NCI-H82 (cell line): ENCODE results near the gene EHD2.
"Not testable (repeated sequence)": the region's sequence is repeated elsewhere in the genome, so short reads cannot be mapped to it uniquely, and the experiment has no call there.

Source experiments
- DNase-seq: peaks from one replicate; lab custom pipeline; 2025; lab: John Stamatoyannopoulos, UW

Gene EHD2, protein sequence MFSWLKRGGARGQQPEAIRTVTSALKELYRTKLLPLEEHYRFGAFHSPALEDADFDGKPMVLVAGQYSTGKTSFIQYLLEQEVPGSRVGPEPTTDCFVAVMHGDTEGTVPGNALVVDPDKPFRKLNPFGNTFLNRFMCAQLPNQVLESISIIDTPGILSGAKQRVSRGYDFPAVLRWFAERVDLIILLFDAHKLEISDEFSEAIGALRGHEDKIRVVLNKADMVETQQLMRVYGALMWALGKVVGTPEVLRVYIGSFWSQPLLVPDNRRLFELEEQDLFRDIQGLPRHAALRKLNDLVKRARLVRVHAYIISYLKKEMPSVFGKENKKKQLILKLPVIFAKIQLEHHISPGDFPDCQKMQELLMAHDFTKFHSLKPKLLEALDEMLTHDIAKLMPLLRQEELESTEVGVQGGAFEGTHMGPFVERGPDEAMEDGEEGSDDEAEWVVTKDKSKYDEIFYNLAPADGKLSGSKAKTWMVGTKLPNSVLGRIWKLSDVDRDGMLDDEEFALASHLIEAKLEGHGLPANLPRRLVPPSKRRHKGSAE

DNA sequence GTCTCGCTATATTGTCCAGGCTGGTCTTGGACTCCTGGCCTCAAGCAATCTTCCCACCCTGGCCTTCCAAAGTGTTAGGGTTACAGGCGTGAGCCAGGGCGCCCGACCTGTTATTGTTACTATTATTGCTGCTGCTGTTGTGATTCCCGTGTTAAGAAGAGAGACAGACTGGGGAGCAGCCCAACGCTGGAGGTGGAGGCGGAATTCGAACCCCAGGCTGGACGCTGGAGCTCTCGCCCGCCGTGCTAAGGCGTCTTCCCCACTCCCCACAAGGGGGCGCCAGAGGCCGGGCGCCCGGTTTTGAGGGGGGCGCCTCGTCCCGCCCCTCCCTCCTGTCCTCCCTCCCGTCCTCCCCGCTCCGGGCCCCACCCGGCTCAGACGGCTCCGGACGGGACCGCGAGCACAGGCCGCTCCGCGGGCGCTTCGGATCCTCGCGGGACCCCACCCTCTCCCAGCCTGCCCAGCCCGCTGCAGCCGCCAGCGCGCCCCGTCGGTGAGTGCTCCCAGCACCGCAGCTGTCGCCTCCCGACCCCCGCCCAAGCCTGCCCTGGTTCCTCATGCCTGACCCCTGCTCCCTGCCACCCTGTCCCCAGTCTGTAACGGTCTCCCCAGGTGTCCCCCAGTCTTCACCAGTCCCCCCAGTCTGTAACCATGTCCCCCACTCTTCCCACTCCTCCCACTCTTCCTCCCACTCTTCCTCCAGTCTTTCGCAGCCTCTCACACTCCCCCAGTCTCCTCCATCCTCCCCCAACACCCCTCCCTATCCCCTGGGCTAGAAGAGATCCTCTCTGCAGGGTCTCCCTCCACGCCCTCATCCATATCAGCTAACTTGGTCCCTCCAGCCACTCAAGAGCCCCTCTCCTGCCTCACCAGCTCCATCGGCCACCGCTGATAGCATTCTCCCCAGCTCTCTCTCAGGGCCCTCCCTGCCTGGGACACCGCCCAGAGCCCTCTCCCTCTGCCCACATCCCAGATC, at the start of gene EHD2:
Gene EHD2 (plus strand): TSS at position 377 of the 976 bp plus-strand sequence. CDS start 3,191 bp downstream, outside the sequence.
- peak; percentile 45 for DNase-seq

DNA sequence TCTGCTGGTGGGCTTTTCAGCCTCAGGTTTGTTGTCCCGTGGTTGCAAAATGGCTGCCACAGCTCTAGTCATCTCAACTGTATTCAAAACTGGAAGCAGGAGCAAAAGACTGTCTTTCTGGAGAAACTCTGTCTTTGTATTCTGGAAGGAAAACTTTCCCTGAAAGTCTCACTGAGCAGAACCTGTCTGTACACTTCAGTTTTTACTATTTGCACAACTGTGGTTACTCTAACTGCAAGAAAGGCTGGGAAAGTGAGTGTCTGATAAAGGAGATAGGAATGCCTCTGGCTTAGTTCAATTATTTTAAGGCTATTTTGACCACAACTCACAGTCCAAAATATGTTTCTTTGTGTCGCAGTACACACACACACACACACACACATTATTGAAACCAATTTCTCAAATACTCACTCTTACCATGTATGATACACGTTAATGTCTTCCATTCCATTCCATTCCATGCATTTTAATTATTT, 49.7 kb upstream of the EHD2 start:
- DNase-seq, result no peak

DNA sequence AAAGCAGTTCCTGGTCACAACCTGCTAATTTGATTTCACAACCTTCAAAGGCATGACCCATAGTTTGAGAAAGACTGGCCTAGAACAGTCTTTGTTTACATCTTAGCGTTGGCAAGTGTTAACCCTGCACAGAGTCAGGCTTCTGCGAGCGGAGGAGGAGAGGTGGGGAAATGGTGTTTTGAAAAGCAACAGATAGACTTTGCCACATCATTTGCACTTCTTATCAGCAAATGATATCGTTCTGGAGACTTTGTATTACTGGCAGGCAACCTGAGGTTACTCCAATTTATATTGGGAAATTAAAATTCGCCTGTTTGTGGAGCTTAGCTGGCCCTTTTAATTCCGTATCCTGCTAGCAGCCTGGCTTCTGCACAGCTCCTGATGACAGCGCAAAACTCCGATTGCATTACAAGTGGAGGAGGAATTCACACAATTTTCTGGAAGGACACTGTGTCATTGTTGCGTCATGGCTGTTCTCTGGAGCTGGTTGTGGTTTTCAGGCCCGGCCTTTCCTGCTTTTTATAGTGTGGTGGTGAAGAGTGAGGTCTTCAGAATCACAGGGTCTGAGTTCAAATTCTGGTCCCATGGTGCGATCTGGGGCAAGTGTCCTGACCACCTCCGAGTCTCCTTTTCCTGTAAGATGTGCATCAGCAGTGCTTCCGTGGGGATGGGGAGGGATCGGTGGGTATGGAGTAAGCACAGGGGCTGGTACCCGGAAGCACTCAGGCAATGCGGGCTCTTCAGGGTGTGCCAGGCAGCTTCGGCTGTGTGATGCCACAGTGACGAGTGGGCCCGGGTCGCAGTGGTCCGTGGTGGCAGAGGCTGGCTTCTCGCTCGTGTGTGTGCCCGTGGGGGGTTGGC, 49.1 kb upstream of the EHD2 start:
- DNase-seq, result no peak

DNA sequence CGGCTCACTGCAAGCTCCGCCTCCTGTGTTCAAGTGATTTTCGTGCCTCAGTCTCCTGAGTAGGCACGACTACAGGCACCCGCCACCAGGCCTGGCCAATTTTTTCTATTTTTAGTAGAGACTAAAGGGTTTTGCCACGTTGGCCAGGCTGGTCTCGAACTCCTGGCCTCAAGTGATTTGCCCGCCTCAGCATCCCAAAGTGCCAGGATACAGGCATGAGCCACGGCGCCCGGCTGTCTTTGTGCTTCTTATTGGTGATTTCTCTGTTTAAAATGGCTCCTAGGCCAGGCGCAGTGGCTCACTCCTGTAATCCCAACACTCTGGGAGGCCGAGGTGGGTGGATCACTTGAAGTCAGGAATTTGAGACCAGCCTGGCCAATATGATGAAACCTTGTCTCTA, 44.7 kb upstream of the EHD2 start:
- DNase-seq, result not testable (repeated sequence)

DNA sequence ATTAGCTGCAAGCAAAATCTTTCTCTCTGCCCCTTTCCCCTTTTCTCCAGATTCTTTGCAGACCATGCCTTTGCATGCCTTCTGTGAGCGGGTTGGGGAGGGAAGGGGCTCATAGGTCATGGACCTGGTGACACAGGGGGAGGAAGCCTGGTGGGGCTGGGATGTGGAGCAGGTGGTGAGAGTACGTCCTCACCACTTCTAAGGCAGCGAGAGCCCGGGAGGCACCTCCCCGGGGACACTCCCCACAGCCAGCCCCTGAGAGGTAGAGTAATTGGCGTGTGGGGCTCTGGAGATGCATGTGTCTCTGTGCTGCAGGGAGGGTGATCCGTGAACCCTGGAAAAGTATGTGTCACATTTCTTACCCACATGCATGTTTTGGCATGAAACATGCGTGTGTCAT, 42.5 kb upstream of the EHD2 start:
- no peak for DNase-seq

DNA sequence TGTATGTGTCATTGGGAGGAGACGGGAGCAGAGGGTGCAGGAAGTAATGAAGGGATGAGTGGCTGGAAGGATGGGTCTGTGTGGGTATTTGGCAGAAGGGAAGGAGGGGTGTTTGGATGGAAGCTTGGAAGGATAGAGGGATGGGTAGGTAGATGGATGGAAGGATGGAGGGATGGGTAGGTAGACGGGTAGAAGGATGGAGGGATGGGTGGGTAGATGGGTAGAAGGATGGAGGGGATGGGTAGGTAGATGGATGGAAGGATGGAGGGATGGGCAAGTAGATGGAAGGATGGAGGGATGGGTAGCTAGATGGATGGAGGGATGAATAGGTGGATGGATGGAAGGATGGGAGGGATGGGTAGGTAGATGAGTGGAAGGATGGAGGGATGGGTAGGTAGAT, 41.7 kb upstream of the EHD2 start:
- no peak for DNase-seq

DNA sequence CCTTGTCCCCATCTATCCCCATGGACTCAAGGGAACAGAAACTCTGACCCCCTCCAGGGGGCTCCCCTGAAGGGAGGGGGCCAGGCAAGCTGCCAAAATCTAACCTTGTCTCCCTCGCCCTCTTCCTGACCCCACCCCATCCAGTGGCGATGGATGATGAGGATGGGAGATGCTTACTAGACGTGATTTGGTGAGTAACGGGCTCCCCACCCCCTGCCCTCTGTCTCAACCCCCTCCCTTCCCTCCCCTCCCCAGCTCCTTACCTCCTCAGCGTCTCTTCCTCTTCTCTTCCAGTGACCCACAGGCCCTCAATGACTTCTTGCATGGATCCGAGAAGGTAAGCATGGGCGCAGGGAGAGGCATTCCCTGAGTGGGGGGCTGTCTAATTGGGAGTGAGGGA, 39.8 kb upstream of the EHD2 start:
- no peak for DNase-seq

DNA sequence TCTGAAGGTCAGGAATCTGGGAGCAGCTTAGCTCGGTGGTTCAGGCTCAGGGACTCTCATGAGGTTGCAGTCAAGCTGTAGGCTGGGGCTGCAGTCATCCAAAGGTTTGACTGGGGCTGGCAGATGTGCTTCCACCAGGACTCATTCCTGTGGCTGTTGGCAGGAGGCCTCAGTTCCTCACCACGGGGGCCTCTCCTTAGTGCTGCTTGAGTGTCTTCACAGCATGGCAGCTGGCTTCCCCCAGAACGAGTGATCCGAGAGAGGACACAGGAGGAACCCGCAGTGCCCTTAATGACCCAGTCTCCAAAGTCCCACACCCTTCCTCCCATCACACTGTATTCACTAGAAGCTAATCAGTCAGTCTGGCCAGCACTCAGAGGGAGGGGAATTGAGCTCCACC, 38.7 kb upstream of the EHD2 start:
- no peak for DNase-seq

DNA sequence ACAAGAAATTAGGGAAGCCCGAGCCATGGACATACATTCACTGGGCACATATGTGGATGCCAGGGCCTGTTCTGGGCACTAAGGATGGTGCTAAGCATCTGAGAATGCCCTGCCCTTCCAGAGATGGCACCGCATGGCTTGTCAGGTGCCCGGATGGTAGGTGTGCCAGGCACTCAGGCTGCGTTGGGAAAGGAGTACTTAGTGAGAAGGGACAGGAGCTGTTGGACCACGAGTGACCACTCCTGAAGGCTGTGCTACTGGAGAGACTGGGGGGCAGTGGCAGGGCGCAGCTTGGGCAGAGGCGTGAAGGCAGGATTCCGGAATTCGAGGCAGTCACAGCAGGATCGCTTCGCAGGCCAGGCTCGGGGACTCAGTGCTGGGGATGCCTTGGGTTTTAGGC, 38.0 kb upstream of the EHD2 start:
- no peak for DNase-seq

DNA sequence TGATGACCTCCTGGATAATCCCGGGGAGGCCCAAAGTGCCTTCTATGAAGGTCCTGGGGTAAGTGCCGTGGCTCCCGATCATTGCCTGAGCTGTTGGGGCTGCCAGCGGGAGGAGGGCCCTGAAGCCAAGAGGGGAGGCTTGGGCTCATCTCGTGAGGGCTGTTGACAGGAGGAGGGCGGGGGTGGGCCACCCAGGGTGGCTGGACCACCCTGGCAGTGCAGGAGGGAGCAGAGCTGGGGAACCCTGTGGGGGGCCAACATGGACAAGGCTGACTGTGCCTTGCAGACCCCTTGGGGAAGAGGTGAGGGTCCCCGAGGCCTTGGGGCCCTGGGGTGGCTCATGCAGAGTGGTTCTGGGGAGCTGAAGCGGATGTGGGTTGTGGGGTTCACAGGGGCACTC, 37.4 kb upstream of the EHD2 start:
- DNase-seq, result no peak

DNA sequence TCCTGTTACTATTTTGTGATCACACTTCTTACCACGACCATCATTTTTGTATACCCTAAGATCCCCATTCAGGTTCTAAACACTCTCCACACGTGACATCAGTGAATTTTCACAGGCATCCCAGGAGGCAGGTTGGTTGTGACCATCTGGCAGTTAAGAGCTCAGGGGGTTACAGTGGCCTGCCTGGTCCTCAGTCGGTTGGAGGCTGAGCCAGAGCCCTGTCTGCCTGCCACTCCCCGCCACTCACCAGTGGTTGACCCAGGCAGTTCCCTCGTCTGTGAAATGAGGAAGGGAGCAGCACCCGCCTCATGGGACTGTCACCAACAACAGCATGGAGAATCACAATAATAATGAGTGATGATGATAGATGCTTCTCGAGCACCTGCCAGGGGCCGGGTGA, 36.4 kb upstream of the EHD2 start:
- DNase-seq, result peak; percentile 31

DNA sequence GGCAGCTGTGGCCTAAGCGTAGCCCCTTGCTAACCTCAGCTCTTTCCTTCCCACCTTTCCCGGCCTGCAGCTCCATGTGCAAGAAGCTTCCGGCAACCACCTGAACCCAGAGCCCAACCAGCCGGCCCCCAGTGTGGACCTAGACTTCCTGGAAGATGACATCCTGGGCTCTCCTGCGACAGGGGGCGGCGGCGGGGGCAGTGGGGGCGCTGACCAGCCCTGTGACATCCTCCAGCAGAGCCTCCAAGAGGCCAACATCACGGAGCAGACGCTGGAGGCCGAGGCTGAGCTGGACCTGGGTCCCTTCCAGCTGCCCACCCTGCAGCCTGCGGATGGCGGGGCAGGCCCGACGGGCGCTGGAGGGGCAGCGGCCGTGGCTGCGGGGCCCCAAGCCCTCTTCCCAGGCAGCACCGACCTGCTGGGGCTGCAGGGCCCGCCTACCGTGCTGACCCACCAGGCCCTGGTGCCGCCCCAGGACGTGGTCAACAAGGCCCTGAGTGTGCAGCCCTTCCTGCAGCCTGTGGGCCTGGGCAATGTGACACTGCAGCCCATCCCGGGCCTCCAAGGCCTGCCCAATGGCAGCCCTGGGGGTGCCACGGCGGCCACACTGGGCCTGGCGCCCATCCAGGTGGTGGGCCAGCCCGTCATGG, 33.8 kb upstream of the EHD2 start:
- DNase-seq, result no peak

DNA sequence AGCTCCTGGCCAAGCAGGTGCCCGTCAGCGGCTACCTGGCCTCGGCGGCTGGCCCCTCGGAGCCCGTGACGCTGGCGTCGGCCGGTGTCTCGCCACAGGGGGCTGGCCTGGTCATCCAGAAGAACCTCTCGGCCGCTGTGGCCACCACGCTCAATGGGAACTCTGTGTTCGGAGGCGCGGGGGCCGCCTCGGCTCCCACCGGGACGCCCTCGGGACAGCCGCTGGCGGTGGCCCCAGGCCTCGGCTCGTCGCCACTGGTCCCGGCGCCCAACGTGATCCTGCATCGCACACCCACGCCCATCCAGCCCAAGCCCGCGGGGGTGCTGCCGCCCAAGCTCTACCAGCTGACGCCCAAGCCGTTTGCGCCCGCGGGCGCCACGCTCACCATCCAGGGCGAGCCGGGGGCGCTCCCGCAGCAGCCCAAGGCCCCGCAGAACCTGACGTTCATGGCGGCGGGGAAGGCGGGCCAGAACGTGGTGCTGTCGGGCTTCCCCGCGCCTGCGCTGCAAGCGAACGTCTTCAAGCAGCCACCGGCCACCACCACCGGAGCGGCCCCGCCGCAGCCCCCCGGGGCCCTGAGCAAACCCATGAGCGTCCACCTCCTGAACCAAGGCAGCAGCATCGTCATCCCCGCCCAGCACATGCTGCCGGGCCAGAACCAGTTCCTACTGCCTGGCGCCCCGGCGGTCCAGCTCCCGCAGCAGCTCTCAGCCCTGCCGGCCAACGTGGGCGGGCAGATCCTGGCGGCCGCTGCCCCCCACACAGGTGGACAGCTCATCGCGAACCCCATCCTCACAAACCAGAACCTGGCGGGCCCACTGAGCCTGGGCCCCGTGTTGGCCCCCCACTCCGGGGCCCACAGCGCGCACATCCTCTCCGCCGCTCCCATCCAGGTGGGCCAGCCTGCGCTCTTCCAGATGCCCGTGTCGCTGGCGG, 33.0 kb upstream of the EHD2 start:
- DNase-seq, result no peak

DNA sequence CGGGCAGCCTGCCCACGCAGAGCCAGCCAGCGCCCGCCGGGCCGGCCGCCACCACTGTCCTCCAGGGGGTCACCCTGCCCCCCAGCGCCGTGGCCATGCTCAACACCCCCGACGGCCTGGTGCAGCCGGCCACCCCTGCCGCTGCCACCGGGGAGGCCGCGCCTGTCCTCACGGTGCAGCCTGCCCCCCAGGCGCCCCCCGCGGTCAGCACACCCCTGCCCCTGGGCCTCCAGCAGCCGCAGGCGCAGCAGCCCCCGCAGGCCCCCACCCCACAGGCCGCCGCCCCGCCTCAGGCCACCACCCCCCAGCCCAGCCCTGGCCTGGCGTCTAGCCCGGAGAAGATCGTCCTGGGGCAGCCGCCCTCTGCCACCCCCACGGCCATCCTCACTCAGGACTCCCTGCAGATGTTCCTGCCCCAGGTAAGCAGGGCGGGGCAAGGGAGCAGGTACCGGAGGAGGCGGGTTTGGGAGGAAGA, 32.3 kb upstream of the EHD2 start:
- no peak for DNase-seq

DNA sequence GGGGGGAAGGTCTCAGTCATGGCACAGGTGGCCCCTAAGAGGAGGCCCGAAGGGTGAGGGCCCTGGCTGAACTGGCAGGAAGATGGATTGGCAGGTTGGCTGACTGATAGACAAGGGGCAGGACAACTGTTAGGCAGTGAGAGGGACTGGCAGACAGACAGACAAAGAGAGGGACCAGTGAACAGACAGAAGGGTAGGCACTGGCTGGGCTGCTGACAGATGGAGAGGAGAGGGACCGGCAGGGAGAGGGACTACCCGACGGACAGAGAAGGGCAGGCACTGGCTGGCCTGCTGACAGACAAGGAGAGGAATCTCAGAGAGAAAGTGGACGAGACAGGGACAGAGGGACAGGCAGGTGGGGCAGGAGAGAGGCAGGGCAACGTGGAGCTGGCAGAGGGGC, 31.8 kb upstream of the EHD2 start:
- no peak for DNase-seq

DNA sequence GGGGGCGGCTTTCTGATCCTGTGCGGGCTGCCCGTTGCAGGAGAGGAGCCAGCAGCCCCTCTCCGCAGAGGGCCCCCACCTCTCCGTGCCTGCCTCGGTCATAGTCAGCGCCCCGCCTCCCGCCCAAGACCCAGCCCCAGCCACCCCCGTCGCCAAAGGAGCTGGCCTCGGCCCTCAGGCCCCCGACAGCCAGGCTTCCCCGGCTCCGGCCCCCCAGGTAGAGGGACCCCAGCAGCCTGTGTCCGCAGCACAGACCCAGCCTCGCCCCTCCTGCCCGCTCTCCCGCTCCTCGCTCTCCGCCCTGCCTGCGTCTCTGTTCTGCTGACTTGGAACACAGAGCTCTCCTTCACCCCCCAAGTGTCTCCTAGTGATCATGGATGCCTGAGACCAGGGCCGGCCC, 31.3 kb upstream of the EHD2 start:
- no peak for DNase-seq

DNA sequence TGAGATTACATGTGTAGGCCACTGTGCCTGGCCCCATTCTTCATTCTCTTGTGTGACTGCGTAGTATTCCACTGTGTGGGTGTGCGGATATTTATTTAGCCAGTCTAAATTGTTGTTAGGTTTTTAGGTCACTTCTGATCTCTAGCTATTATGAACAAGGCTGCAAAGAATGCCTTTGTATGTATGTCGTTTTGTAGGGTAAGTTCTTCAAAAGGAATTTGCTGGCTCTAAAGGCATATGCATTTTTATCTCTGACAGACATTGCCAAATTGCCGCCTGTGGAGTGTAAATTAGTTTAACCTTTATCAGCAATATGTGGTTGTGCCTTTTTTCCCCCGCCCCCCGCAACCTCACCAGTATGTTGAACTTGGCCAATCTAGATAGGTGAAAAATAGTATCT, 30.3 kb upstream of the EHD2 start:
- no peak for DNase-seq

DNA sequence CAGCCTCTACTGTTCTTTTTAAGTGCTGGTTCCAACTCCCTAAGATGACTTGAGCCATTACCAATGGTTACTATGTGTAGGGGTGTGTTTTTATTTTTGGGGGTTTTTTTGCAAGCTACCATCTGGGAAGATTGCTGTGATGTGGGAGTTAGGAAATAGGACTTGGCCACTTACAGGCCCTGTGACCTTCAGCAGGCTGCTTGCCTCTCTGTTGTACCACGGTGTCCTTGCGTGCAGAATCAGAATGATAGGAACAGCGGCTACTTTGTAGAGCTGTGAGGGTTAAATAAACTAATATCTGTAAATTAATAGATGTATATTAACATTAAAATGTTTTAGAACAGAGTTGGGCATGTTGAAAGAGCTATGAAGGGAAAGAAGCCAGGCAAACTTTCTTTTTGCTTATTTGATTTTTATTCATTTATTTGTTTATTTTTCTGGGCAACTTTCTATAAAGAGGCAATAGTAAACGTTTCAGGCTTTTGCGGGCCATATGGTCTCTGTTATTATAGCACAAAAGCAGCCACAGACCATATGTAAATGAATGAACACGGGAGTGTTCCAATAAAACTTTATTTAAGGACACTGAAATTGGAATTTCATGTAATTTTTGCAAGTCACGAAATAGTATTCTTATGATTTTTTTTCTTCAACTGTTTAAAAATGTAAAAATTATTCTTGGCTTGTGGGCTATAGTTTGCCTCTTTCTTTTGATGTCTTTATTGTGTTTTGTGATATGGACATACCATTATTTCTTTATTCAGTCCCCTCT, 26.4 kb upstream of the EHD2 start:
- no peak for DNase-seq

DNA sequence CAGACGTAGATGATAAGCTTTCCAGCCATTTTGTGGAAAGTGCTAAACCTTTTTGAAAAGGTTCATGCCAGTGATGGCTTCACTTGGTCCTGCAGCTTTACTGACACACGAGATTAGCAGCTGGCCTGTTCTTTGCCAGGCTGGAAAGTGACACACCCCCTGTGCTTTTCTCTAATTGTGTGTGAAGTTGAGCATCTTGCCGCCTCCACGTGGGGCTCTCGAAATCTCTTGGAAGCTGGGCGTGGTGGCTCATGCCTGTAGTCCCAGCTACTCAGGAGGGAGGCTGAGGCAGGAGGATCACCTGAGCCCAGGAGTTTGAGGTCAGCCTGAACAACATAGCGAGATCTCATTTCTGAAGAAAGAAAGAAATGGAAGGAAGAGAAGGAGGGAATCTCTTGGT, 25.3 kb upstream of the EHD2 start:
- DNase-seq, result no peak
